AG09309 (cell line): ENCODE data around the gene IKZF3.

Experiments
- DNase-seq: peaks from one replicate; pipeline ENCODE4 v3.0.0-alpha.2; 2010; ENCODE audit warnings: low read depth
- H3K4me3 ChIP-seq: 2 replicates; pipeline ENCODE4 v1.5.1; 2011; ENCODE audit warnings: mild to moderate bottlenecking, low read depth, low read length, moderate library complexity; ENCODE audit not compliant: control insufficient read depth
- CTCF ChIP-seq: IDR thresholded peaks from 2 replicates; pipeline ENCODE4 v1.5.1; 2011; ENCODE audit warnings: mild to moderate bottlenecking, low read depth, low read length, inconsistent platforms; ENCODE audit not compliant: insufficient read depth, control insufficient read depth; ENCODE audit errors: missing control alignments

The IKZF3 gene

DNA sequence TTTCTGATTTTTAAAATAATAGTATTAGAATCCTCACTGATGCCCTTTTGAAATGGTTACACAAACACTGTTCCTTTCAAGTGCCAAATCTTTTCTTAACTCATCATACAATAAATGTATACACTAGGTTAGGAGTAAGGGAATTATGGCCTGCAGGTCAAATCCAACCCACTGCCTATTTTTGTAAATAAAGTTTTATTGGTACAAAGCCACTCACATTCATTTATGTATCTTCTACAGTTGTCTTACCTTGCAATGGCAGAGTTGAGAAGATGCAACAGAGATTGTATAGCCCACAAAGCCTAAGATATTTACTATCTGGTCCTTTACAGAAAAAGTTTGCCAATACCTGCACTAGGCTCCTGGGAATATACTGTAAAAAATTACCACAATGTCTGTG lies 47.8 kb downstream of the IKZF3 start:
- H3K4me3 ChIP-seq: no peak overlapping the region
- DNase-seq: no peak
- no peak for TF ChIP-seq CTCF

- no peak overlapping the region for H3K4me3 ChIP-seq
- DNase-seq: no peak
- no peak for TF ChIP-seq CTCF
Observed at GRCh38 chr17:39814497-39814896, 49.6 kb downstream of the IKZF3 start.

DNA sequence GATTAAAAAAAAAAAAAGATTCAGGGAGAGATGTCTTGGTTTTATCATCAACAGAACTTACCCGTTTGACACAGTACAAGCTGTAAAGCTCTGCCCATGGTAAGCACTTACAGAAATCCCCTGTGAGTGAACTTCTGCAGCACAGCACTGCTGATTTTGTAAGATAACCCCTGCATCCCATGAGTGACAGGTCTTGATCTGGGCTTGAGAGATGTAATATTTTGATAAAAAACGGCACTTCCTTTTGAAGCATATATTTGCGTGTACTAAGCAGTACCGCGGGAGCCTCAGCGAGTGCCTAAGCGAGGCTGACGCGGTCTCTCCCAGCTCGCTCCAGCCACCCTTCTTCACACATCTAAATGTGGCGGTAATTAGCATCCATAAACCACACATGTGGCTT lies 50.5 kb downstream of the IKZF3 start:
- TF ChIP-seq CTCF: no peak
- no peak for DNase-seq
- H3K4me3 ChIP-seq: no peak overlapping the region

DNA sequence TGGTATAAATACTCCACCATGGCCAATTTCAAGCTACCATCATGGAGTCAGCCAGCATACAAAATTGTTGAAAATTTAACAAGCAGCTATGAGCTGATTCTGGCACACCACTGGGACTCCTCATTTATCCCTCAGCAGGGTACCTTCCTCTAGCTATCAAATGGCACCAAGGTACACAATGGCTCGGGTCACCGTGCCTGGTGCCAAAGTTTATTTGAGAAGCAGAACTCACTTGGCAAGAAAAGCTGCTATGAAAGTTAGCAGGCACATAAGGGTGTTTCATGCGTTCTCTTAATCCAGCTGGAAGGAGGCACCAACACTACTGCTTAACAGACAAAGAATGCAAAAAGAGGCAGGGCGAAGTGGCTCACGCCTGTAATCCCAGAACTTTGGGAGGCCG lies 51.6 kb downstream of the IKZF3 start:
- no peak for DNase-seq
- H3K4me3 ChIP-seq: no peak overlapping the region
- no peak for TF ChIP-seq CTCF

DNA sequence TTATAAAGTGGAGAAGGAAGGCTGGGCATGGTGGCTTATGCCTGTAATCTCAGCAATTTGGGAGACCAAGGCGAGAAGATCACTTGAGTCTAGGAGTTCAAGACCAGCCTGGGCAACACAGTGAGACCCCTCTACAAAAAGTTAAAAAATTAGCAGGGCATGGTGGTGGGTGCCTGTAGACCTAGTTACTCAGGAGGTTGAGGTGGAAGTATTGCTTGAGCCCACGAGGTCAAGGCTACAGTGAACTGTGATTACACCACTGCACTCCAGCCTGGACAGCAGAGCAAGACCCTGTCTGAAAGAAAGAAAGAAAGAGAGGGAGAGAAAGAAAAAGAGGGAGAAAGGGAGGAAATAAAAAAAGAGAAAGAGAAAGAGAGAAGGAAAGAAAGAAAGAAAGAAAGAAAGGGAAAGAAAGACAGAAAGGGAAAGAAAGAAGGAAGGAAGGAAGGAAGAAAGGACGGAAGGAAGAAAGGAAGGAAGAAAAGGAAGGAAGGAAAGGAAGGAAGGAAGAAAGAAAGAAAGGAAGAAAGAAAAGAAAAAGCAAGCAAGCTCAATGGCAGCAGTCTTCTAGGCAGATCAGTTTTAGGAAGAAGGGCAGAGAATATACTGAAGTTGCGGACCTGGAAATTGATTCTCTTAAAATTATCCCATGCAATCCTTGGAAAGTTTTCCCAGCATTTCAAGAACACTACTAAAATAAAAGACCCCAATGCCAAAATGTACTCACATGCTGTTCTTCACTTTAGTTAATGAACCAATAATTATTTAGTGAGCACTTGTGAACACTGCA lies 53.0 kb downstream of the IKZF3 start:
- no peak for TF ChIP-seq CTCF
- no peak for DNase-seq

GRCh38 chr17:39809221-39809620 lies 54.9 kb downstream of the IKZF3 start:
- TF ChIP-seq CTCF: no peak
- no peak for DNase-seq
- H3K4me3 ChIP-seq: no peak overlapping the region

More for the DNA sequence above, 53.0 kb downstream of the IKZF3 start:
- no peak overlapping the region for H3K4me3 ChIP-seq
